ENCODE results near the gene BAG1. TPM values are rescaled to one million over a fixed set of nuclear protein-coding genes. Genes with fewer than 3 reads are reported as not detected.

Gene BAG1
- total RNA-seq, 1 donor from 2014 or later, result 150 TPM

GRCh38 chr9:33249087-33249658, 15.3 kb downstream of the BAG1 start:
- peak; percentile 9 for DNase-seq (ENCODE audit: low spot score)
- intact Hi-C loops (cut with DNase I), result no loop called here

DNA sequence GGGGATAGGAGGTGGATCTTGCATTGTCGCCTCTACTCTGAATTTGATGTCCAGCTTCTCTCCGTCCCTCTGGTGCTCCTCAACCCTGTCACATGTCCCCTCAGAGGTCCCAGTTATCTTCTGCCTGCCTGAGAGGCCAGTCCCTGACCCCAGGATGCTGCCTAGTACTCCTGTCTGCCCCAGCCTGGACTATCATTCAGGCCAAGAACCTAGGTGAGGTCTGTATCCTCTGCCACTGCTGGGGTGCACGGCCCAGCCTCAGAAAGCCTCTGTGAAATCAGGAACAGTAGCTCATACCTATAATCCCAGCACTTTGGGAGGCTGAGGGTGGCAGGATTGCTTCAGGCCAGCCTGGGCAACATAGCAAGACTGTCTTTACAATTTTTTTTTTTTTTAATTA, 15.9 kb downstream of the BAG1 start:
- intact Hi-C loops (cut with DNase I), result no loop called here
- peak; percentile 39 for DNase-seq (ENCODE audit: low spot score)

DNA sequence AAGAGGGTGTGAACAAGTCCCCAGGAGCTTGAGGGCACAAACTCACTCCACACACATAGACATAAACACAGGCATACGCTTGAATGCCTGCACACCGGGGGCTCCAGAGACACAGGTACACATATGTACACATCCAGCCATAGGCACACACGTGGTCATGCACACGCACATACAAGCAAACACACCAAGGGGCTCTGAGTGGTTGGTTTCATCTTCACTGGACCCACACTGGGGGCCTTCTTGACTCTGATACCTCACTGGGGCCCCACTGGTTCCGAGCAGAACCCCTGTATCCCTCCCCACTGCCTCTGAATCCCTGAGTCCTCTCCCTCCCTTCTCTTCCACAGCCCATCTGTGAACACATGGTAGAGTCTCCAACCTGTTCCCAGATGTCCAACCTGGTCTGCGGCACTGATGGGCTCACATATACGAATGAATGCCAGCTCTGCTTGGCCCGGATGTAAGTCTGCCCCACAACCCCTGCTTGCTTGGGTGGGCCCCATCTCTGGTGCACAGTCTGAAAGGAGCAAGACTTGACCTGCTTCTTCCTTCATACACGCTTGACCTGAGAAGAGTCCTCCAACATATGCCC, 18.1 kb downstream of the BAG1 start:
- intact Hi-C loops (cut with DNase I), result no loop called here
- peak; percentile 70 for DNase-seq (ENCODE audit: low spot score)

GRCh38 chr9:33245341-33245740, 19.2 kb downstream of the BAG1 start:
- intact Hi-C loops (cut with DNase I), result no loop called here
- DNase-seq (ENCODE audit: low spot score), result peak; percentile 57

DNA sequence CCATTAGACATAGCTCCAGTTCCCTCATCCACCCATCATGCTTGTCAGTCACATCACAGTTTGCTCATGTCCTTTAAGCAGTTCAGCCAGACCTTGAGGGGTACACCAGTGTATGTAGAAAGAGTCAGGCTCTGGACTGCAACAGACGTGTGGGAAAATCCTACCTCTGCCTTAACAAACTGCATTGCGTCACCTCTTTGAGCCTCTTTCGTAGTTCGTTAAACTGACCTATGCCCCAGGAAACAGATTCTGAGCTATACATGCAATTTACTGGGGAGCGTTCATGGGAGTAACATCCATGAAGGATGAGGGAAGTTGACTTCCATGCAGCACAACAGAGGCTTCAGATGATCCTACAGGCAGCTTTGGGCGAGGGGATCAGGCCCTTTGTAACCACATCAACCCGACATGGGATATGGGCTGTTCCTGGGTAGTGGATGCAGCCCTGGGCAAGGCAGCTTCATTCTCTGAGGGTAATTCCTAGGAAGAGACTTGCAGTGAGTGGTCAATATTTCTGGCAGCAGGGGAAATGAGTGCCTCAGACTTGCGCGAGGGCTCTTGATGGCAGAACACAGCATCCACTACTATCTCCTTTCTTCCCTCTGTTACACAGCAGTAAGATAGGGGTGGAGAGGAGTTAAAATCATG, 20.2 kb downstream of the BAG1 start:
- intact Hi-C loops (cut with DNase I), result no loop called here
- no peak for DNase-seq (ENCODE audit: low spot score)

GRCh38 chr9:33242609-33243134, 21.8 kb downstream of the BAG1 start:
- intact Hi-C loops (cut with DNase I), result no loop called here
- DNase-seq (ENCODE audit: low spot score), result no peak

- intact Hi-C loops (cut with DNase I), result no loop called here
- DNase-seq (ENCODE audit: low spot score), result peak; percentile 15
These were observed 23.2 kb downstream of the BAG1 start for GRCh38 chr9:33241298-33241697.

- peak; percentile 72 for DNase-seq (ENCODE audit: low spot score)
- intact Hi-C loops (cut with DNase I), result no loop called here
These were observed 24.6 kb downstream of the BAG1 start, which contains the start of gene SPINK4 for GRCh38 chr9:33239921-33240320. Gene SPINK4, plus strand, starts transcription at chr9:33240167. Its CDS starts 42 bp downstream, at chr9:33240209.

DNA sequence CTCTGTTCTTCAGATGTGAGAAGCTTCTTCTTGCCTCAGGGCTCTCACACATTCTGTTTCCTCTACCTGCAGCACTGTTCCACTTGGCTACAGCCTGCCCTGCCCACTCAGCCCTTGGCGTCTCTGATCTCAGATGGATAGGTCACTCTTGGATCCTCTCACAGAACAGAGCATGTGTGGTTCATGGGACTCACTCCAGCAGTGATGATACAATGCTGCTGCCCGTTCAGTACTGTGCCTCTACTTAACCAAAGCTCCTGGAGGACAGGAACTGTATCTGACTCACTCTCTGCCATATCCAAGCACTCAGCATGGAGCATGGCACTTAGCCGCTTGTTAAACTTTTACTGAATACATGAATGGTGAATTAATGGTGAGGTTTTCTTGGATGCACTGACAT, 27.9 kb downstream of the BAG1 start:
- intact Hi-C loops (cut with DNase I), result no loop called here
- DNase-seq (ENCODE audit: low spot score), result no peak

- intact Hi-C loops (cut with DNase I), result no loop called here
- no peak for DNase-seq (ENCODE audit: low spot score)
These were observed 29.7 kb downstream of the BAG1 start for GRCh38 chr9:33234511-33235467.

DNA sequence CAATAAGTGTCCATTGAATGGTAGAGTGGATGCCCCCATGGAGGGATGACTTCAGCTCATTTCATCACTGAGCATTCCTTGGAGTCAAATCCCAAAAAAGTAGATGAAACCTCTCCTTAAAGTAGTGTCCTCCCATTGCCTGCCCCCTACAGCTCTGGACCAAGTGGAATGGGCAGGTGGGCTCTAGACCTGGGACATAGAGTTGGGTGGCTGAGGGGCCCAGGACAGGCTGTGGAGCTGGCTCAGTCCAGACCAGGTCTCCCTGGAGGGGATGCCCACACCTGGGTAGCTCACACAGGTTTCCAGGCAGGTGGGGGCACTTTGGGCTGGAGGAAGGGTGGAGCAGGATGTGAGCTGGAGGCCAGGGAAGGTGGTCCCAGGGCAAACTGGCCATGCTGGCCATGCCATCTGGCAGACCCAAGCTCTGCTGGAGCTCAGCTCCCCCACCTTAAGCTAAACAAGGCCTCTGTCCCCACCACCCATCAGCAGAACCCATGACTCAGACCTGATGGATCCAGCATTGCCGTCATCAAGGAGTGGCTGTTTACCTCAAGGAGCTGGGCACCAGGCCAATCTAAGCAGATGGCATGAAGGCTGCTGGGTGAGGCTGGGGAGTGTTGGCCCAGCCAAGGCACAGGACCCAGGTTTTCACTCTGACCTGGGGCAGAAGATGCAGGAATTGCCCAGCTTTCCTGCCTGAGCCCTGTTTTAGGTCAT, 30.7 kb downstream of the BAG1 start:
- peak; percentile 0 for DNase-seq (ENCODE audit: low spot score)
- intact Hi-C loops (cut with DNase I), result no loop called here

GRCh38 chr9:33232815-33233214, 31.7 kb downstream of the BAG1 start:
- intact Hi-C loops (cut with DNase I), result no loop called here
- DNase-seq (ENCODE audit: low spot score), result no peak

DNA sequence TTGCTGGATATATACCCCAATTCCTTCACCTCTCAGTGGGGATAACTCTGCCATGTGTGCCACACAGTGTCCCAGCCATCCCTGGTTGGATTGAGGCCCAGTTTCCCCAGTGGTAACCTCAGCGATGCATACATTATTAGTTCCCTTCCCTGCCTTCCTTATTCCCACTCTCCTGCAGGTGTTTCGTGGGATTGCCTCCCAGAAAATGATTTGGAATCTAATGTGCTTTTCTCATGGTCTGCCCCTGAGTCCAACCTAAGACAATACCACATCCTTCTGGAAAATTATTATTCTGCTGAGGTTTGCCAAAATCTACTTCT, 32.9 kb downstream of the BAG1 start:
- intact Hi-C loops (cut with DNase I), result no loop called here
- no peak for DNase-seq (ENCODE audit: low spot score)

GRCh38 chr9:33230756-33231622, 33.5 kb downstream of the BAG1 start:
- intact Hi-C loops (cut with DNase I), result no loop called here
- no peak for DNase-seq (ENCODE audit: low spot score)

DNA sequence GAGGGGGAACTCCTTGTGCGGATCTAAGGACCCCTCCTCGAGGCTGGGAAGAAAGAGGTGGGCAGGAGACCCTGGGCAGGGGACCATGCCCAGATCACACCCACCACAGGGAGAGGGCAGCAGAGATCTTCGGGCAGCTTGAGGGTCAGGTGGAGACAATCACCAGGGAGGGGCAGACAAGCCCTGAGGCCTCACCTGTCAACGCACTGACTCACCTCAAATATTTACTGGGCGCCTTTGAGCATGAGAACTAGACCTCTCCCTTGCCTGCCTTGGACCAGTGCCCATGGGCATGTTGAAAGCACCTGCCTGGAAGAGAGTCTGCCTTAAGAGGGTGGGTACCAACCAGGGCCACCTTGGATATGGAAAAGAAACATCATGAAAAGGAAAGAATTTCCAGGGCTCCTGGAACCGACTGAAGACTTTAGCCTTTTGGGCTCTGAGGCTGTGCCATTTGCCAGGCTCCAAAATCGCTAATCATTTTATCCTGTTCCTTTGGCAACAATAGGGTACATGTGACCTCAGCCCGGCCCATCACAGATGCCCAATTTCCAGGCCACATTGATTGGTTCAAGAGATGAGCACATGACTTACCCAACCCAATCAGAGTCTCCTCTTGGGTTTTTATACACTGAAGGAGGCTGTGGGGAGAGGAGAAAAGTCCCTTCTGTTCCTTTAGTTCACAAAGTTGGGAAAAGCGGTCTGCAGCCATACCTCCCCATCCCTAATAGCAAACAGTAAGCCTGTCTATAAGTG, 35.0 kb downstream of the BAG1 start:
- intact Hi-C loops (cut with DNase I), result no loop called here
- DNase-seq (ENCODE audit: low spot score), result no peak

DNA sequence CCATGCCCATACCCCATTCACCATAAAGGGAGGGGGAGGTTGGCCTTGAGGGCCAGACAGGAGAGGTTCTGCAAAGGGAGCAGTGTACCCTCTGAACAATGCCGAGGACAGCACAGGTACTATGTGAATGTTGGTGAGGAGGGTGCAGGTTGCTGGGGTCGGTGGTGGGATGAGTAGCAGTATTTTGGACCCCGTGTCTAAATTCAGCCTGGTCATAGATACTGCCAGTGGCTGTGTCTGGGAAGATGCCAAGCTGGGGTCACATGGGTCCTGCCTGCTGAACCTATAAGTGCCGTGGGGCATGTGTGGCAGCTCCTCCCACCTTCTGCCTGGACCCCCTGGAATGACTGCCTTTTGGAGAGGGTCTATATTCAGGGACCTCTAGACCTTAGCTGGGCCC, 35.9 kb downstream of the BAG1 start:
- no peak for DNase-seq (ENCODE audit: low spot score)
- intact Hi-C loops (cut with DNase I), result no loop called here

DNA sequence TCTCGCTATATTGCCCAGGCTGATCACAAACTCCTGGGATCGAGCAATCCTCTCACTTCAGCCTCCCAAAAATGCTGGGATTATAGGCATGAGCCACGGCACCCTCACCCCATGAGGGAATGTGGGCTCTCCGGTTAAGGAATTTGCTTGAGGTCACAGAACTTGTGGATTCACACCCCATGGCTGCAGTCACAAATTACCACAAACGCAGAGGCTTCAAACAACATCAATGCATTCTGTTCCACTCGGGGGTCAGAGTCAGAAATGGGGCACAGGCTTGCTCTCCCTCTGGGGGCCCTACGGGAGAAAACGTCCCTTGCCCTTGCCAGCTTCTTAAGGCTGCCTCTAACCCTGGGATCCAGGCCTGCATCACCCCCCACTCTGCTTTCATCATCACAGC, 36.8 kb downstream of the BAG1 start:
- intact Hi-C loops (cut with DNase I), result no loop called here
- no peak for DNase-seq (ENCODE audit: low spot score)

DNA sequence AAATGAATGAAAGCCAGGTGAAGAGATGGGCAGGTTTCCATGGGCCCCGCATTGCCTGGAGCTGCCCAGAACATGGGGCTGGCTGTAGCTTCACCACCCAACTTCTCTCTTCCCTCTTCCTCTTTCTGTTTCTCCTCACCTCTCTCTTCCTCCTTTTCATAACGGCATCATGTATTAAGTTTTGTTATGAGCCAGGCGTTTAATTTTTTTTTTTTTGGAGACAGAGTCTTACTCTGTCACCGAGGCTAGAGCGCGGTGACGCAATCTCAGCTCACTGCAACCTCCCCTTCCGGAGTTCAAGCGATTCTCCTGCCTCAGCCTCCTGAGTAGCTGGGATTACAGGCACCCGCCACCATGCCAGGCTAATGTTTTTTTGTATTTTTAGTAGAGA, 37.5 kb downstream of the BAG1 start:
- peak; percentile 84 for DNase-seq (ENCODE audit: low spot score)
- intact Hi-C loops (cut with DNase I), result no loop called here
